RWPE2 (cell line): ENCODE results near the gene PARVG.

ENCODE experiments used
- ATAC-seq: fragments of 200-7000 bp; cut with Tn5 transposase; 3 replicates; pipeline ENCODE4 v1.9.1; 2021; ENCODE audit warnings: low read depth
- DNase-seq: peaks from one replicate; pipeline ENCODE4 v3.0.0-alpha.2; 2020; ENCODE audit warnings: low spot score
- H3K27ac ChIP-seq: fragments of 450-650 bp; 2 replicates; pipeline ENCODE4 v1.5.1; 2017; ENCODE audit warnings: mild to moderate bottlenecking; ENCODE audit not compliant: poor library complexity, severe bottlenecking
- H3K27me3 ChIP-seq: fragments of 250-450 bp; sonication (Bioruptor Pico); 2 replicates; pipeline ENCODE4 v1.5.1; 2021; ENCODE audit warnings: mild to moderate bottlenecking, moderate library complexity; ENCODE audit not compliant: insufficient read depth, poor library complexity, severe bottlenecking
- H3K36me3 ChIP-seq: fragments of 250-450 bp; sonication (Bioruptor Pico); 2 replicates; pipeline ENCODE4 v1.5.1; 2020; ENCODE audit warnings: low read depth, mild to moderate bottlenecking, moderate library complexity
- H3K4me1 ChIP-seq: fragments of 250-450 bp; sonication (Bioruptor Pico); 2 replicates; pipeline ENCODE4 v1.5.1; 2021; ENCODE audit warnings: mild to moderate bottlenecking, moderate library complexity; ENCODE audit not compliant: insufficient read depth, poor library complexity, severe bottlenecking
- H3K4me3 ChIP-seq: fragments of 250-450 bp; sonication (Bioruptor Pico); 2 replicates; pipeline ENCODE4 v1.5.1; 2021; ENCODE audit warnings: mild to moderate bottlenecking, moderate library complexity; ENCODE audit not compliant: severe bottlenecking
- H3K9me3 ChIP-seq: fragments of 250-450 bp; sonication (Bioruptor Pico); 2 replicates; pipeline ENCODE4 v1.5.1; 2021; ENCODE audit warnings: mild to moderate bottlenecking, moderate library complexity; ENCODE audit not compliant: severe bottlenecking
- CTCF ChIP-seq: fragments of 450-650 bp; IDR thresholded peaks from one replicate; pipeline ENCODE4 v1.5.1; 2017; ENCODE audit warnings: mild to moderate bottlenecking, moderate library complexity; ENCODE audit not compliant: poor library complexity, severe bottlenecking

Gene PARVG

GRCh38 chr22:44162960-44163359 is 17.8 kb upstream of the PARVG start:
- no peaks in the 10 kb centered on the region for H3K4me1 ChIP-seq
- no peak for ATAC-seq
- H3K27ac ChIP-seq = no peak overlapping the region
- H3K36me3 ChIP-seq = no peaks in the 10 kb centered on the region
- TF ChIP-seq CTCF = no peak
- DNase-seq = no peak
- H3K27me3 ChIP-seq = no peaks in the 10 kb centered on the region
- no peak overlapping the region for H3K4me3 ChIP-seq
- no peaks in the 10 kb centered on the region for H3K9me3 ChIP-seq

GRCh38 chr22:44163536-44163935 is 17.2 kb upstream of the PARVG start:
- Histone ChIP-seq H3K27ac (no peak overlapping the region), H3K9me3 (no peaks in the 10 kb centered on the region), H3K36me3 (no peaks in the 10 kb centered on the region), H3K4me1 (no peaks in the 10 kb centered on the region), H3K4me3 (no peak overlapping the region), H3K27me3 (no peaks in the 10 kb centered on the region)
- DNase-seq (no peak), ATAC-seq (no peak)
- no peak for TF ChIP-seq CTCF

DNA sequence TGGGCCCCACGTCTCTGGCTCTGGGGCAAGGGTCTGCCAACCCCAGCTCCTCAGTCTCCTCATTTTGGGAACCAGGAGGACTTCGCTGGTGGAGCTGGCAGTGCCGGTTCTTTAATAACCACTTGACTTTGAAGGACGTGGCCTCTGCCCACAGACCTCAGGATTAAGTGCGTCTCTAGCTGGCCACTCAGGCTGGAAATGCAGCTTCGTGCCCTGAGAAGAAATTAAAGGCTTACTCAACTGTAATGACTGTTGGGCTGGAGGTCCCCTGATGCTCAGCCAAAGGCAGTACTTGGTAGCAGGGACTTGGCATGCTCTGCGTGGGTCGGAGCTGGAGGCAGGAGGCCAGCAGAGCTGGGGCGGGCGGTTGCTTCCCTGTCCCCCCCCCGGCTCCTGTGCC is 16.7 kb upstream of the PARVG start:
- no peak for TF ChIP-seq CTCF
- H3K27me3 ChIP-seq = no peaks in the 10 kb centered on the region
- DNase-seq (no peak), ATAC-seq (no peak)
- no peak overlapping the region for H3K4me3 ChIP-seq
- no peak overlapping the region for H3K27ac ChIP-seq
- no peaks in the 10 kb centered on the region for H3K9me3 ChIP-seq
- no peaks in the 10 kb centered on the region for H3K36me3 ChIP-seq
- H3K4me1 ChIP-seq = no peaks in the 10 kb centered on the region

- H3K27ac ChIP-seq = no peak overlapping the region
- ATAC-seq = no peak
These were observed 15.3 kb upstream of the PARVG start for GRCh38 chr22:44165286-44165874.

More at GRCh38 chr22:44165286-44165874, 15.3 kb upstream of the PARVG start:
- Histone ChIP-seq H3K4me1 (no peaks in the 10 kb centered on the region), H3K9me3 (no peaks in the 10 kb centered on the region), H3K27me3 (no peaks in the 10 kb centered on the region), H3K4me3 (no peak overlapping the region), H3K36me3 (no peaks in the 10 kb centered on the region)
- TF ChIP-seq CTCF = no peak
- DNase-seq = no peak
